ENCODE results near the gene COX20.

The COX20 gene

GRCh38 chr1:244851546-244852231, 16.2 kb downstream of the COX20 start:
- no peak for DNase-seq (ENCODE audit: low read depth, low spot score)

GRCh38 chr1:244852694-244853093, 17.2 kb downstream of the COX20 start:
- no peak for DNase-seq (ENCODE audit: low read depth, low spot score)

DNA sequence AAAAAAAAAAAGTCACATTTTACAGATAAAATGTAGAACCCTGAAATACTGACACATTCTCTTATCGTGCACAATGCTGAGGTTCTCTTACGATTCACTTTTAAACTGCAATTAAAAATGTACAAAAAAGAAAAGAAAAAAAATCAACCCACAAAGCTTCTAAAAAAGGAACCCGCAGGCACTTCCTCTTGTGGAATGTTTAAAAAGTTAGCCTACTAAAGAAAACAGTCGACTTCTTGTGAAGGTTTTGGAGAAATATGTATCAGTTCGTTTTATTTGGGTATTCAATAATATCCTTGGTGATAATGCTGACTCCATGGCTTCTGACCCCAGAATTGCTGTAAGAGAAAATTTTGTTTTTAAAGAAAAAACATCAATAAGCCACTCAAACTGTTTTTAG, 18.7 kb downstream of the COX20 start:
- no peak for DNase-seq (ENCODE audit: low read depth, low spot score)

DNA sequence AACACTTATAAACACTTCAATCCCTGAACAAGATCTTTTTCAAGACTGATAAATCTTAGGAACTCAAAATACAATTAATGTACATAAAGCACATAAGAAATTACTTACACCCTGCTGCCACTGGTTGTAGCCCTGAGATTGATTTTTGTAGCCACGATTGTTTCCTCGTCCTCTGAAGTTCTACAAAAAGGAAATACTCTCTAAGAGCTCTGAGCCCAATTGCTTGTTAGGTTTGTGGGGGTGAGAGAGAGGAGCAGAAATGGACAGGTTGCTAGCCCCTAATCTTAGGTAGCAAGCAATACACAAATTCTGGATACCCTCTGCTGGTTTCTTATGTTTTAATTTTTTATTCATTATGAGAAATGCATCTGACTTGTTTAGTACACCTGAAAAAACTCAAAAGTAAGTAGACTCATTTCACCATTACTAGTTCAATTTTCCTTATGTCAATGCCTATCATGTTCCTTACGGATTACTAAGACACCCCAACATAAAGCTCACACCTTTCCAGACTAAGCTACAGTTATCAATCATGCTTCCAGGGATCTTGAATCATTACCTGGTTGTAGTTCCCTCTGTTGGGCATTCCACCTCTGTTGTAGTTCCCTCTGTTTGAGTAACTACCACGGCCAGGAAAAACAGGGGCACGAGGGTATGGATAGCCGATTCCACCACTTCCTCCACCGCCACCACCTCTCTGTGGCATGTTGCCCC, 19.6 kb downstream of the COX20 start:
- no peak for DNase-seq (ENCODE audit: low read depth, low spot score)

DNA sequence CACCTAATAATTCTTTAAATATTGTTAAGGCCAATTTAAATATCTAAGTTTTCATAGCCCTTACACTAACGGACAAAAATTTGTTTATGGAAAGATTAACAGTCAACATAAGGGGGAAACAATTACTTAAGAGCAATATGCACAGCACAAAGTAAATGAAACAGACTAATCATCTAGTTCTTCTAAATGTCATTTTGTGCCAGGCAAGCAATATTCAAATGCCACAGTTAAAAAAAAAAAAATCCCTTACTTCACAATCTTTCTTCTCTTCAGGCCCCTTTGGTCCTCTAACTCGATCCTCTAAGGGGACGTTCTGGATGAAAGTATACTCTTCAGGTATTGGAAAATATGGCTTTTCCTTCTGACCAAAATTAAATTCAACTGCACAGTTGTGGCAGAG, 22.3 kb downstream of the COX20 start:
- DNase-seq (ENCODE audit: low read depth, low spot score), result no peak

- DNase-seq (ENCODE audit: low read depth, low spot score), result no peak
Observed at GRCh38 chr1:244858357-244858756, 22.9 kb downstream of the COX20 start.

DNA sequence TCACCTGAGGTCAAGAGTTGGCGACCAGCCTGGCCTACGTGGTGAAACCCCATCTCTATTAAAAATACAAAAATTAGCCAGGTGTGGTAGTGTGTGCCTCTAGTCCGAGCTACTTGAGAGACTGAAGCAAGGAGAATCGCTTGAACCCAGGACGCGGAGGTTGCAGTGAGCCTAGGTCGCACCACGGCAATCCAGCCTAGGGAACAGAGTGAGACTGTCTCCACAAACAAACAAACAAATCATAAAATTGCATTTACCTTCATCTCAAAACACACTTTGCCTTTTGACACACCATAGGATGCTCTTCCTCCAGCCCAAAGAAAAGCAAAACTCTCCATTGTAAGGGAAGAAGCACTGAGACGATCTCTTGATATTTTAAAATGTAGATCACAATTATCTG, 24.6 kb downstream of the COX20 start:
- DNase-seq (ENCODE audit: low read depth, low spot score), result no peak

DNA sequence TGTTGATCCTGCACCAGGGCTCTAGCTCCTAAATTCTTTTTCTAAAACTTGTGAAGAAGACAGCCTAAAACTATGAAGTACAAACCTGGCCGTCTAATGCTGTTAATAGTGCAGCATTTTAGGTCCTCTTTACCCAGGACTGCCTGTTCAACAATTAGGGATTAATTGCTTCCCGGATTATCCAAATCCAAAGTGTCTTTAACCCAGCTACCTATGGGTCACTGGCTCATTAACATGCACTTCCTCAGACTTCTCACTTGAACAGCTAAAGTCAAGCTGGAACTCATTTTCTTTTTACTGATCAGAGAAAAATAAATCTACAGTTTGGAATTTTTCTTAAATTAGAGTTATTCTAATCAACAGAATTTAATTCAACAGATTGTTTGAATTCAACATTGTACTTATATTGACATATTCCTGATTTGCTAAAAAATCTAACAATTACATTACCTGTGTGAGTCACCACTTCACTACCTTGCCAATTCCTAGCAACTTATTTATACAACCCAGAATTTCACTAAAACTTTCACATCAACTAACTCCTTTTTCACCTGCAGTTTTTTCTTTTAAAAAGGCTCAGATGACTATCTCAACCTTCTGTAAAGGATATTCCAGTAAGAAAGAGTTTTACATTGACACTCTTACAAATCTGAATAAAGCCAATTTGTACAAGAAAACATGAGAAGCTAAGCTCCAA, 25.6 kb downstream of the COX20 start:
- no peak for DNase-seq (ENCODE audit: low read depth, low spot score)

DNA sequence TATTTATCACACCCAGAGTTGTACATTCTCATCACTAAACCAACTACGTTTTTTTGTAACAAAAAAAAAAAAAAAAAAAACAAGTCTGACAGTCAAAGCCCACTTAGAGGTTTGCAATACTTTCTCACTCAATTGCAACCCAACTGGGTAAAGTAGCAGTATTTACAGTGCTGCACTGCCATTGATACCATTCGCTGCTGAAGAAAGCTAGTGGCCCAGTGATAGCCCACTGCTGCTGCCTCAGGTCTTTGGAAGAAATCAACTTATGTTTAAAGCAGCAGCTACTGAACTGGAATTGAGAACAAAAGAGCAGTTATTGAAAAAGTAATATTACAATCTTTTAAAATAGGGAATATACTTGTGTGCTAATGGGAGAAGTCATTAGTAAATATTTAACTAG, 26.2 kb downstream of the COX20 start:
- no peak for DNase-seq (ENCODE audit: low read depth, low spot score)

- DNase-seq (ENCODE audit: low read depth, low spot score), result no peak
Observed at GRCh38 chr1:244862354-244862698, 26.9 kb downstream of the COX20 start.

GRCh38 chr1:244862699-244863490, 27.4 kb downstream of the COX20 start:
- DNase-seq (ENCODE audit: low read depth, low spot score), result no peak

DNA sequence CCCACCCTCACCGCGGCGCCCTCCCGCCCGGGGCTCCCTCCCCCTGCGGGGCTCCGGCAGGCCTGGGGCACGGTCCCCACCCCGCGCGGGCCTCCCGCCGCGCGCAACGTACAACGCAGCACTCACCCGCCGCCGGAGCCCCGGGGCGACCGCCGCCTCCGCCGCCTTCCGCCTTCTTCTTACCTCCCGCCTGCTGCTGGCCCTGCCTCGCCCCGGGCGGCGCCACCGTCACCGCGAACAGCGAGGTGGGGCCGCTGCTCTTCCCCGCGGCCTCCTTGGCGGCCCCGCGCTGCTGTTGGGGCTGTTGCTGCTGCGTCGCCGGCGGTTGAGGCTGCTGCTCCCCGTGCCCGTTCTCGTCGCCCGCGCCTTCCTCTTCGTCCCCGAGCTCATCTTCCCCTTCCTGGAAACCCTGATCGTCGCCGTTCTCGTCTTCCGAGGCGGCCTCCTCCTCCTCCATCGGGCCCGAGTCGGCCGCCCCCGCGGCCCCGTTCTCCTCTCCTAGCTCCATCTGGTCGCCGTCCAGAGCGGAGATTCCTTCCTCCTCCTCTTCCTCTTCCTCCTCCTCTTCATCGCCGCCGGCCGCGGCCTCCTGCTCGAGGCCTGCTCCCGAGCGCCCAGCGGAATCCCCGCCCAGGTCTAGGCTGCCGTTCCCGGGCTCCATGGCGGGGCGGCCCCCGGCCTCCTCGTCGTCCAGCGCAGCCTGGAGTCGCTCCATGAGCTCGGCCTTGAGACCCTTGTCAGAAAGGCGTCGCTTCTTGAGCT, 28.2 kb downstream of the COX20 start:
- no peak for DNase-seq (ENCODE audit: low read depth, low spot score)

- DNase-seq (ENCODE audit: low read depth, low spot score), result peak; percentile 68
Observed at GRCh38 chr1:244864253-244865027, 29.0 kb downstream of the COX20 start, which contains the start of gene HNRNPU. Gene HNRNPU, minus strand, starts transcription at chr1:244864543. Its CDS starts 236 bp downstream, at chr1:244864307.

DNA sequence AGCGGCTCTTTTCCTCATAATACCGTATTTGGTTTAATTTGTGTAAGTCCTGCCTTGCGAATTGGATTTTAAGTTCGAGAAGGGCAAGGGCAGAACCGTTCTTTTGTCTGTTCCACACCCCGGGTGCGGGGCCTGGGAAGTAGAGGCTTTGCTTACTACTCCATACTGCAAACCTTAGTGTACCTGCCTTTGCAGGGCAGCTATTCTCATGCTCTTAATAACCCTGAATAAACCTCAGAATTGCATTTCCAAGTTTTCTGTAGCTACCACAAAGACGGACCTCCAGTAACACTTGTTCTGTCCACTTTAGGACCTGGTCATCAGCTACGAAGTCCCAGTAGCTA, 29.5 kb downstream of the COX20 start:
- no peak for DNase-seq (ENCODE audit: low read depth, low spot score)

DNA sequence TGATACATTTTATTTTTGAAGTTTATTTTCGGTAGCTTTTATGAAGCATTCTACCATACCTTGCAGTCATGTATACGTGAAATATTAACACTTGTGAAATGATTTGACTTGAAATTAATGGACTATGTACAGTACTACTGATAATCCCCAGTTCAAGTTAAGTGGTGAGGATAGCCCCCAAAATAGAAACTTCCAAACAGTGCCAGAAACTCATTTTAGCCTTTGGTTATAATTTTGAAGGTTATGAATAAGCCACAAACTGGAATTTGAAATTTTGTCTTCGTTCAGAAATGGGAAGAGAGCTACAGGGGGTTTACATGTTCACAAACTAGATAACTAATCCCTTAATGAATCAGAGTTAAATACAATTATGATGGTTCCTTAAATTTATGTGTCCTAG, 30.4 kb downstream of the COX20 start:
- DNase-seq (ENCODE audit: low read depth, low spot score), result no peak

- no peak for DNase-seq (ENCODE audit: low read depth, low spot score)
Observed at GRCh38 chr1:244866355-244866754, 30.9 kb downstream of the COX20 start.

DNA sequence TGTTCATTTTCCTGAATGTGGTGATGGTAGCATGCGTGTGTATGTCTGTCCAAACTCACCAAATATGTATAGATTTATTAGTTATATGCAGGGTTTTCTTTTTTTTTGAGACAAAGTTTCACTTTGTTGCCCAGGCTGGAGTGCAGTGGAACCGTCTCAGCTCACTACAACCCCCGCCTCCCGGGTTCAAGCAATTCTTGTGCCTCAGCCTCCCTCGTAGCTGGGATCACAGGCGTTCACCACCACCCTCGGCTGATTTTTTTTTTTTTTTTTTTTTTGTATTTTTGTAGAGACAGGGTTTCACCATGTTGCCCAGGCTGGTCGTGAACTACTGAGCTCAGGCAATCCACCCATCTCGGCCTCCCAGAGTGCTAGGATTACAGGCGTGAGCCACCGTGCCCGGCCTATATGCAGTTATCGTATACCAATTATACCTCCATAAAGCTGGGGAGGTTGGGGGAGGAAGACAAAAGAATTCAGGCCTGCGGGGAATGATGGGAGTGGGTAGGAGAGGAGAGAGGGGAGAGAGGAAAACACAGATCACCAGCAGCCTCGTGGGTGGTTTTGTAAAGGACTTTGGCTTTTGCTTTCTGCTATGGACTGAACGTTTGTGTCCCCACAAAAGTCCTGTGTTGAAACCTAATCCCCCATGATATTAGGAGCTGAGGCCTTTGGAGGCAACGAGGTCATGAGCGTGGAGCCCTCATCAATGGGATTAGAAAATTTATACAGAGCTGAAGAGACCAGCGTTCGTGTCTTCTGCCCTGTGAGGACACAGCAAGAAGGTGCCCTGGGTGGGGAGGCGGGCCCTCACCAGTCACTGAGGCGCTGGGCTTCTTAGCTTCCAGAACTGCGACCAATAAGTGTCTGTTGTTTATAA, 33.3 kb downstream of the COX20 start:
- DNase-seq (ENCODE audit: low read depth, low spot score), result no peak

DNA sequence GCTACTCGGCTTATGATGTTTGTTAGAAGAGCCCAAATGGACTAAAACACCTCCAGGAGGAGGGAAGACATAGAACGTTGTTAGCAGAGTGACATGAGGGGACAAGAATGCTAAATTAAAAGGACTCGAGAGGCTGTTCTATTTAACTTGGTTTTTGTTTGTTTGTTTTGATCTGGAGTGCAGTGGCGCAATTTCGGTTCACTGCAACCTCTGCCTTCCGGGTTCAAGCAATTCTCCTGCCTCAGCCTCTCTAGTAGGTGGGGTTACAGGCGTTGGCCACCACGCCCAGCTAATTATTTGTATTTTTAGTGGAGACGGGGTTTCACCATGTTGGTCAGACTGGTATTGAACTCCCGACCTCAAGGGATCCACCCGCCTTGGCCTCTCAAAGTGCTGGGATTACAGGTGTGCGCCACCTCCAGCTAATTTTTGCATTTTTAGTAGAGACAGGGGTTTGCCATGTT, 33.9 kb downstream of the COX20 start:
- DNase-seq (ENCODE audit: low read depth, low spot score), result no peak

DNA sequence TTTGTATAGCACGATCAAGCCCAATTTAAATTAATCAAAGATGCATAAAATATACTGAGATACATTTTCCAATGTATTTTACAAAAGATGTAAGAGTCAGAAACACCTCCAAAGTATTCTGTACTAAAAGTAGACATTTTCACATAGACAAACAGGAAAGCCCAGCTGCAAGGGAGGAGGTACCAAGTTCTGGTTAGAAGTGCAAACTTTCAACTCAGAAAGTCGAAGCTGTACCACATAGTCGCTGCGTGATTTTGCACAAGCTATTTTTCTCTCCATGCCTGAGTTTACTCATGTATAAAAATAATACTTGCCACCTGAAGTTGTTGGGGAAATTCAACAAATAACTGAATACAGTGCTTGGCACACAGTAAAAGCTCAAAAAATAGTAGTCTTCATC, 34.5 kb downstream of the COX20 start:
- DNase-seq (ENCODE audit: low read depth, low spot score), result no peak
